ENCODE data around the gene PRM2.
A peak's percentile ranks its signal among the peaks of the same experiment; 100 is the strongest.

PRM2 gene

DNA sequence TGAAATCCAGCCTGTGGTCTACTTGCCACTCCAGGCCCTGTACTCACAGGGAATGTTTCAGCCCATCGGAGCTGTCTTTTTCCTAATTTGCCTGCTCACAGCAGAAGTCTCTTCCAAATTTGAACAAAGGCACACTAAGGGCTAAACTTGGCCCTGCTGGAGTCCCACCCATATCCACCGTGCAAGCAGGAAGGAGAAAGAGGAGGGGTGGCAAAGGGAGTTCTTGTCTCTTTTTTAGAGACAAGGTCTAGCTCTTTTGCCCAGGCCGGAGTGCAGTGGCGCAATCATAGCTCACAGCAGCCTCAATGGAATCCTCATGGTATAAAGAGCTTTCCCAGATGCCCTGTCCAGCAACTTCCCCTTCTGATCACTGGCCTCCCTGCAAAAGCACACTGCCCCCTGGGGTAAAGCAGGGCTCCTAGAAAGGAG lies 7.6 kb upstream of the PRM2 start:
- H3K9me3 ChIP-seq (ENCODE audit: insufficient read depth, low read length) = no peaks in the 10 kb centered on the region

DNA sequence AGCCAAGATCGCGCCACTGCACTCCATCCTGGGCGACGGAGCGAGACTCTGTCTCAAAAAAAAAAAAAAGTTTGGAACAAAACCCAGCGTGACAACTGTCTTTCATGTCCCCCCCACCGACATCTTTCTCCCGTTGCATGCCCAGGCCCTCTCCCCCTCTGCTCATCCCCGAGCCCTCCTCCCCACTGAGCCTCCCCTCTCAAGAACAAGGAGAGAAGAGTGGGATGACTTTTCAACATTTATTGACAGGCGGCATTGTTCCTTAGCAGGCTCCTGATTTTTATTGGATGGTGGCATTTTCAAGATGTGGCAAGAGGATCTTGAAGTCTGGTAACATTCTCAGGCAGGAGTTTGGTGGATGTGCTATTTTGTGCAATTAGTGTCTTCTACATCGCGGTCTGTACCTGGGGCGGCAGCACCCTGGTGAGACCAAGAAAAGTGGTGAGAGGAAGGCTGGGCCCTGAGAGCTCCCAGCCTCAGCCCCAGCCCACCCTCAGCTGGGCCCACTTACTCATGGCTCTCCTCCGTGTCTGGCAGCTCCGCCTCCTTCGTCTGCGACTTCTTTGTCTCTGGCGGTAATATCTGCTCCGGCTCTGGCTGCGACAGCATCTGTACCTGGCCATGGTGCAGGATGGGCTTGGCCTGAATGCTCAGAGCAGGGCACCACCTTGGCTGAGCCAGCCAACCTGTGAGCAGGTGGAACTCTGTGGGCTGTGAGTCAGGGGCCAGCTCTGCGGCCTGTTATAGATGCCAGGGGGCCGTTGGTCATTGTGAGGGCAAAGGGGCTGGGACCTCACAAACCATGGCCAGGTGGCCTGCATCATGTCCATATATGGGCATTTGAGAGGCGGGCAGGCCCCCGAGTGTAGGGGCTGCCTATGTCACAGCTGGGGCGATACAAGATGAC lies 4.6 kb upstream of the PRM2 start, which contains the start of gene PRM1:
Gene PRM1, minus strand, starts transcription at position 715 of the 907 bp plus-strand sequence. Its CDS starts 92 bp downstream, at position 623.
- Histone ChIP-seq H3K4me1 (ENCODE audit: low read length) (peaks cover 25% of the 10 kb centered on the region), H4K20me1 (ENCODE audit: insufficient read depth, low read length) (no peaks in the 10 kb centered on the region), H3K36me3 (replicated peaks; ENCODE audit: low read depth, low read length) (peaks cover 3% of the 10 kb centered on the region), H3K9me3 (ENCODE audit: insufficient read depth, low read length) (no peaks in the 10 kb centered on the region), H3K4me3 (ENCODE audit: low read length) (no peak within 1 kb of the TSS), H3K27ac (ENCODE audit: low read length) (no peak within 1 kb of the TSS), H3K79me2 (ENCODE audit: low read length) (no peaks in the 10 kb centered on the region), H3K4me2 (ENCODE audit: low read length) (no peak within 1 kb of the TSS), H3K9ac (ENCODE audit: low read length) (no peak within 1 kb of the TSS), H2AFZ (ENCODE audit: low read depth, low read length) (no peak within 1 kb of the TSS), H3K27me3 (ENCODE audit: low read depth, low read length) (0 out of 2 replicates have a peak, but pooled peaks cover 6% of the 10 kb centered on the region)
- TF ChIP-seq EZH2phosphoT487 (IDR thresholded peaks at IDR 0.05; ENCODE audit: low read depth) (no peak), CTCF (IDR thresholded peaks at IDR 0.05; ENCODE audit: low read depth, low read length) (no peak)

More for the DNA sequence above, 7.6 kb upstream of the PRM2 start:
- Histone ChIP-seq H3K4me1 (ENCODE audit: low read length) (peaks cover 38% of the 10 kb centered on the region), H3K79me2 (ENCODE audit: low read length) (no peaks in the 10 kb centered on the region), H3K27me3 (ENCODE audit: low read depth, low read length) (no peaks in the 10 kb centered on the region), H2AFZ (ENCODE audit: low read depth, low read length) (no peak overlapping the region), H3K4me2 (ENCODE audit: low read length) (no peak overlapping the region), H3K27ac (ENCODE audit: low read length) (no peak overlapping the region), H3K36me3 (replicated peaks; ENCODE audit: low read depth, low read length) (peaks cover 6% of the 10 kb centered on the region), H3K4me3 (ENCODE audit: low read length) (no peak overlapping the region), H3K9ac (ENCODE audit: low read length) (no peak overlapping the region), H4K20me1 (ENCODE audit: insufficient read depth, low read length) (no peaks in the 10 kb centered on the region)
- TF ChIP-seq EZH2phosphoT487 (IDR thresholded peaks at IDR 0.05; ENCODE audit: low read depth) = no peak
- TF ChIP-seq CTCF (IDR thresholded peaks at IDR 0.05; ENCODE audit: low read depth, low read length) = no peak

GRCh38 chr16:11278681-11279628 lies 2.7 kb upstream of the PRM2 start:
- Histone ChIP-seq H3K9ac (ENCODE audit: low read length) (no peak overlapping the region), H4K20me1 (ENCODE audit: insufficient read depth, low read length) (no peaks in the 10 kb centered on the region), H3K4me3 (ENCODE audit: low read length) (no peak overlapping the region), H3K27ac (ENCODE audit: low read length) (no peak overlapping the region), H2AFZ (ENCODE audit: low read depth, low read length) (peak overlapping the region; percentile 48), H3K36me3 (replicated peaks; ENCODE audit: low read depth, low read length) (no peaks in the 10 kb centered on the region), H3K27me3 (ENCODE audit: low read depth, low read length) (peaks cover 9% of the 10 kb centered on the region; the same call in 1 of the 2 replicates), H3K4me1 (ENCODE audit: low read length) (peaks cover 14% of the 10 kb centered on the region), H3K79me2 (ENCODE audit: low read length) (no peaks in the 10 kb centered on the region), H3K4me2 (ENCODE audit: low read length) (peak overlapping the region; percentile 41), H3K9me3 (ENCODE audit: insufficient read depth, low read length) (no peaks in the 10 kb centered on the region)
- TF ChIP-seq CTCF (IDR thresholded peaks at IDR 0.05; ENCODE audit: low read depth, low read length) (no peak), EZH2phosphoT487 (IDR thresholded peaks at IDR 0.05; ENCODE audit: low read depth) (no peak)

Measured in OCI-LY3 (cell line).